HepG2 (cell line): ENCODE data around the gene CD300H. TPM values are rescaled to one million over a fixed set of nuclear protein-coding genes. Genes with fewer than 3 reads are reported as not detected.

Source experiments
- ATAC-seq: fragments of 200-7000 bp; cut with Tn5 transposase; 3 replicates; pipeline ENCODE4 v1.9.1; 2020; ENCODE audit warnings: mild to moderate bottlenecking, moderate library complexity
- BruUV-seq: library from RNA; stranded (reverse); fragments of 400-500 nt; replicated peaks from 2 replicates; lab custom pipeline; 2021; lab: Mats Ljungman, UMichigan
- CTCF ChIA-PET: fragments of 300-600 bp; formaldehyde crosslinking; extraction: SDS; loops from one replicate; lab custom pipeline; 2021; ENCODE audit warnings: low total read pairs, inconsistent platforms, low intra/inter-chr PET ratio; lab: Yijun Ruan, JAX
- POLR2A ChIA-PET: fragments of 350-600 bp; sonication (Branson Sonifier 250); formaldehyde crosslinking; loops from one replicate; lab custom pipeline; 2020; ENCODE audit warnings: antibody characterized with exemption, inconsistent platforms; lab: Yijun Ruan, JAX
- DNase-seq: peaks from one replicate; pipeline ENCODE4 v3.0.0-alpha.2; 2015; ENCODE audit warnings: low spot score
- FAIRE-seq: peaks from 3 replicates; lab custom pipeline; 2011; peaks lifted over from hg19 to GRCh38; lab: Jason Lieb, UNC
- H2AFZ ChIP-seq: one replicate; pipeline ENCODE4 v1.6.1; 2011; ENCODE audit warnings: low read length, inconsistent platforms
- H3K27ac ChIP-seq: fragments of 300-600 bp; 3 replicates; pipeline ENCODE4 v1.8.0; 2011; ENCODE audit warnings: mixed run types, mild to moderate bottlenecking, mixed read lengths, low read length, inconsistent platforms; ENCODE audit not compliant: insufficient read depth; ENCODE audit errors: extremely low read length
- H3K27me3 ChIP-seq, 2 experiments: fragments of 200-600 bp in 1 of 2; 2 replicates in 1 of 2; 3 replicates in 1 of 2; pipeline versions ENCODE4 v1.6.0 to v1.8.0; 2011; ENCODE audit warnings: low read length in 2 of 2, mild to moderate bottlenecking in 2 of 2, moderate library complexity in 2 of 2, inconsistent platforms in 1 of 2; ENCODE audit not compliant: insufficient read depth in 2 of 2, control insufficient read depth in 1 of 2
- H3K36me3 ChIP-seq, 2 experiments: fragments of 200-600 bp in 1 of 2; replicated peaks in 1 of 2; 2 replicates in 1 of 2; 3 replicates in 1 of 2; pipeline versions ENCODE4 v1.5.1 to v1.8.0; 2011; ENCODE audit warnings: low read length in 2 of 2, inconsistent platforms in 1 of 2; ENCODE audit not compliant: insufficient read depth in 2 of 2, control insufficient read depth in 1 of 2
- H3K4me1 ChIP-seq: 2 replicates; pipeline ENCODE4 v1.5.1; 2012; ENCODE audit warnings: low read length, inconsistent platforms; ENCODE audit not compliant: insufficient read depth
- H3K4me2 ChIP-seq: 2 replicates; pipeline ENCODE4 v1.6.0; 2011; ENCODE audit warnings: low read depth, low read length, inconsistent platforms
- H3K4me3 ChIP-seq, 3 experiments: fragments of 200-600 bp in 1 of 3; sonication (generic), shearing (Covaris generic) in 1 of 3; replicated peaks in 1 of 3; 2 replicates each; pipeline ENCODE4 v1.5.1; 2011 to 2016; ENCODE audit warnings: low read length in 3 of 3, inconsistent platforms in 2 of 3, low read depth in 2 of 3, mild to moderate bottlenecking in 2 of 3, control low read depth in 1 of 3, mixed read lengths in 1 of 3; ENCODE audit not compliant: insufficient read depth in 1 of 3
- H3K79me2 ChIP-seq: one replicate; pipeline ENCODE4 v1.6.1; 2011; ENCODE audit warnings: low read length, inconsistent platforms; ENCODE audit not compliant: insufficient read depth
- H3K9ac ChIP-seq: 2 replicates; pipeline ENCODE4 v1.6.0; 2011; ENCODE audit warnings: mild to moderate bottlenecking, low read depth, low read length, inconsistent platforms; ENCODE audit not compliant: insufficient read depth
- H3K9me3 ChIP-seq: 2 replicates; pipeline ENCODE4 v1.5.1; 2012; ENCODE audit warnings: mild to moderate bottlenecking, low read length
- H4K20me1 ChIP-seq: 2 replicates; pipeline ENCODE4 v1.6.0; 2011; ENCODE audit warnings: inconsistent platforms, mild to moderate bottlenecking, low read length, moderate library complexity; ENCODE audit not compliant: insufficient read depth
- ATF7-NPFF ChIP-seq: sonication (generic); formaldehyde crosslinking; IDR thresholded peaks from 2 replicates; pipeline ENCODE4 v1.8.1; 2023; ENCODE audit warnings: mild to moderate bottlenecking, low read depth, missing genetic modification reagents, moderate library complexity
- HBP1 ChIP-seq: IDR thresholded peaks from 2 replicates; pipeline ENCODE4 v1.6.1; 2016; ENCODE audit warnings: low read depth, control low read depth
- HMGXB3 ChIP-seq: sonication (generic); formaldehyde crosslinking; IDR thresholded peaks from 2 replicates; pipeline ENCODE4 v1.4.0; 2020; ENCODE audit warnings: missing genetic modification reagents, borderline replicate concordance
- HNF4G ChIP-seq, 2 experiments: sonication (generic) in 1 of 2; formaldehyde crosslinking in 1 of 2; IDR thresholded peaks; 2 replicates each; pipeline versions ENCODE4 v1.4.0 to v1.6.1; 2011 to 2020; ENCODE audit warnings: borderline replicate concordance in 2 of 2, low read depth in 2 of 2, mild to moderate bottlenecking in 2 of 2, low read length in 1 of 2, missing genetic modification reagents in 1 of 2, moderate library complexity in 1 of 2
- JARID2 ChIP-seq: sonication (generic); formaldehyde crosslinking; IDR thresholded peaks from 2 replicates; pipeline ENCODE4 v1.8.1; 2023; ENCODE audit warnings: missing genetic modification reagents, inconsistent platforms; ENCODE audit not compliant: insufficient replicate concordance
- NFE2L2 ChIP-seq: fragments of 150-350 bp; IDR thresholded peaks from 2 replicates; pipeline ENCODE4 v1.6.1; 2014; ENCODE audit warnings: low read length
- POGZ ChIP-seq: sonication (generic); formaldehyde crosslinking; IDR thresholded peaks from 2 replicates; pipeline ENCODE4 v1.4.0; 2020; ENCODE audit warnings: mild to moderate bottlenecking, missing genetic modification reagents
- PRPF4 ChIP-seq: fragments of 200-400 bp; formaldehyde crosslinking; IDR thresholded peaks from 2 replicates; pipeline ENCODE4 v1.6.1; 2016; ENCODE audit warnings: low read length, low read depth; ENCODE audit not compliant: poor library complexity, severe bottlenecking
- RBM22 ChIP-seq: fragments of 200-400 bp; formaldehyde crosslinking; optimal IDR thresholded peaks from 2 replicates; pipeline ENCODE3; 2017; ENCODE audit warnings: mild to moderate bottlenecking, low read length, moderate library complexity
- THAP11 ChIP-seq: IDR thresholded peaks from 2 replicates; pipeline ENCODE4 v1.6.1; 2016; ENCODE audit warnings: missing biosample characterization, missing genetic modification reagents
- UBTF ChIP-seq: sonication (generic); formaldehyde crosslinking; IDR thresholded peaks from 2 replicates; pipeline ENCODE4 v1.4.0; 2020; ENCODE audit warnings: mild to moderate bottlenecking, missing genetic modification reagents
- ZFP36L1 ChIP-seq: sonication (generic); formaldehyde crosslinking; IDR thresholded peaks from 2 replicates; pipeline ENCODE4 v1.8.0; 2022; ENCODE audit warnings: mild to moderate bottlenecking, missing genetic modification reagents, moderate library complexity
- ZKSCAN1 ChIP-seq: fragments of 150-350 bp; IDR thresholded peaks from 2 replicates; pipeline ENCODE4 v1.6.1; 2014; ENCODE audit warnings: low read length
- ZMYM4 ChIP-seq: sonication (generic); formaldehyde crosslinking; IDR thresholded peaks from 2 replicates; pipeline ENCODE4 v1.8.1; 2023; ENCODE audit warnings: mild to moderate bottlenecking, missing genetic modification reagents
- ZNF263 ChIP-seq: sonication (generic); formaldehyde crosslinking; IDR thresholded peaks from 2 replicates; pipeline ENCODE4 v1.4.0; 2020; ENCODE audit warnings: missing genetic modification reagents
- ZNF282 ChIP-seq: fragments of 450-650 bp; IDR thresholded peaks from 2 replicates; pipeline ENCODE4 v1.6.1; 2018; ENCODE audit not compliant: partially characterized antibody
- WGBS: methylation state at CpG from one replicate; pipeline ENCODE4 v1.1.6; 2017; ENCODE audit warnings: low lambda C conversion rate; 5-methylcytosine and 5-hydroxymethylcytosine counted together
- in situ Hi-C: cut with HindIII; loops from 2 replicates; pipeline ENCODE4 v1.10.0; 2017; ENCODE audit warnings: low pct_unique_long_range_greater_than_20kb; ENCODE audit not compliant: extremely low pct_ligation_motif_present
- intact Hi-C: fragments of 100-400 bp; cut with micrococcal nuclease; formaldehyde crosslinking; loops from one replicate; pipeline ENCODE4 v1.10.0; 2022; ENCODE audit not compliant: unreplicated experiment
- polyA plus RNA-seq, 8 experiments: library from polyadenylated mRNA; depleted of rRNA in 3 of 8; stranded (reverse) in 7 of 8; unstranded in 1 of 8; fragments of >200 nt; fragmentation: Illumina TruSeq in 4 of 8; extraction: Trizol in 4 of 8; gene quantifications; 2 replicates each; pipeline versions ENCODE4 v1.2.1 to v1.2.3, GENCODE V29; 2011 to 2016; ENCODE audit warnings: low read depth in 4 of 8, missing spikeins in 1 of 8, mixed read lengths in 1 of 8; ENCODE audit not compliant: insufficient read depth in 1 of 8
- total RNA-seq, 5 experiments: library from RNA; depleted of rRNA; stranded (reverse); fragments of >200 nt; fragmentation: Illumina TruSeq; extraction: Trizol; gene quantifications; 2 replicates each; pipeline ENCODE4 v1.2.3, GENCODE V29; 2016; ENCODE audit warnings: low read depth in 1 of 5

Gene CD300H
- total and polyA plus RNA-seq, 2 of the 13 experiments (the other 11 are each of a cell fraction or from before 2014, with no cell fraction given) = not detected

- FAIRE-seq = peak; percentile 53
- WGBS = 49% methylated on average over 3 of the region's 3 CpGs
- TF ChIP-seq JARID2 (CRISPR knock-in tag) (no peak), HMGXB3 (CRISPR knock-in tag) (no peak), ZKSCAN1 (no peak), PRPF4 (no peak), ZMYM4 (peak; percentile 44; the same call in 1 of the 2 replicates), ATF7-NPFF (CRISPR knock-in tag) (no peak), HNF4G (IDR thresholded peaks at IDR 0.05; ENCODE audit: borderline replicate concordance, low read depth, low read length) (no peak), HNF4G (CRISPR knock-in tag; IDR thresholded peaks at IDR 0.05; ENCODE audit: borderline replicate concordance, low read depth) (no peak), THAP11 (no peak), NFE2L2 (no peak), HBP1 (CRISPR knock-in tag) (no peak), ZFP36L1 (CRISPR knock-in tag) (no peak), ZNF282 (no peak), UBTF (no peak), ZNF263 (no peak), RBM22 (no peak), POGZ (CRISPR knock-in tag) (peak; percentile 17; the same call in 1 of the 2 replicates)
These were observed 53.2 kb downstream of the CD300H start for GRCh38 chr17:74513987-74514631.

More at GRCh38 chr17:74513987-74514631, 53.2 kb downstream of the CD300H start:
- no peaks in the 10 kb centered on the region for H3K79me2 ChIP-seq
- no peak overlapping the region for H2AFZ ChIP-seq
- ATAC-seq = no peak
- POLR2A ChIA-PET = no interaction called here
- in situ Hi-C loops (no loop called here), intact Hi-C loops (no loop called here)
- no peak overlapping the region for H3K27ac ChIP-seq
- CTCF ChIA-PET = no interaction called here
- DNase-seq = peak; percentile 40
- H4K20me1 ChIP-seq = no peaks in the 10 kb centered on the region
- H3K4me1 ChIP-seq = no peaks in the 10 kb centered on the region
- no peaks in the 10 kb centered on the region for H3K27me3 ChIP-seq
- H3K36me3 ChIP-seq = no peaks in the 10 kb centered on the region
- peaks cover 19% of the 10 kb centered on the region for H3K9me3 ChIP-seq
- no peak overlapping the region for H3K4me2 ChIP-seq
- no peak overlapping the region for H3K9ac ChIP-seq
- BruUV-seq = no TSS peak
- H3K4me3 ChIP-seq = no peak overlapping the region
